NCI-H2081 (cell line): ENCODE data around the gene BST1.
"Not testable (repeated sequence)": the region's sequence is repeated elsewhere in the genome, so short reads cannot be mapped to it uniquely, and the experiment has no call there.

Experiments used
- DNase-seq, 2 experiments: peaks; one replicate each; lab custom pipeline; 2025; lab: John Stamatoyannopoulos, UW

BST1 gene

DNA sequence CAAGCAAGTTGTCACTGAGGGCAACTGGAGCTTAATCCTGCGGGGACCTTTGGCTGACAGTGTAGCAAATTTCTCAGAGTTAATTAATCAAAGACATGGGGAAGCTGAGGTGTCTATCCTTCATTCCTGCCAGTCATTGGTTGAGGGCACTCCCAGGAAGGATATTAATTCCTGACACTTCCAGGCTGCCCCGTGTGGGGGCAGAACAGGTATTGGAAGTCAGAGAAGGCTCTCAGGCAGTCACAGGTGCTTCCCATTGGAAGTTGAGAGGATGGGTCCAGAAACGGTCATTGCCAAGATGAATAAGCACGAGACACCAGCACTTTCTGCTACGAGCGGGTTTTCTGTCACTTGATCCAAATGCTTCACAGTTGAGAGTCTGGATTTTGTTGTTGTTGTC lies 46.1 kb downstream of the BST1 start:
- no peak for DNase-seq

DNA sequence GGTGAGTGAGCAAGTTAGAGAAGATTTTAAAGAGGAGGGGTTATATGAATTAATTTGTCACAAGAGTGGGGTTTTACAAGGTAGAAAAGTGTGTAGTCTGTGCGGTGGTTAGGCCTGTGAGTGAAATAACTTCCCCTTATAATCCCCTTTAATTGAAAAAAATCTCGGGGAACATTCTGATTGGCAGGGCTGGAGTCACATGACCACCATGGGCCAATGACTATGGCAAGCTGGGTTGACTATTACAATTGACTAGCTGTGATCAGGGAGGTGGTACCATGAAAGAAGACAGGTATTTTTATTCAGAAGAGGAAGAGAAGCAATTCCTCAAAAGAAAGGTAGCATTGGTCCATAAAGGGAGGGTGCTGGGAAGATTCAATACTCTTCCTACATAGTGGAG lies 48.3 kb downstream of the BST1 start:
- DNase-seq: no peak

DNA sequence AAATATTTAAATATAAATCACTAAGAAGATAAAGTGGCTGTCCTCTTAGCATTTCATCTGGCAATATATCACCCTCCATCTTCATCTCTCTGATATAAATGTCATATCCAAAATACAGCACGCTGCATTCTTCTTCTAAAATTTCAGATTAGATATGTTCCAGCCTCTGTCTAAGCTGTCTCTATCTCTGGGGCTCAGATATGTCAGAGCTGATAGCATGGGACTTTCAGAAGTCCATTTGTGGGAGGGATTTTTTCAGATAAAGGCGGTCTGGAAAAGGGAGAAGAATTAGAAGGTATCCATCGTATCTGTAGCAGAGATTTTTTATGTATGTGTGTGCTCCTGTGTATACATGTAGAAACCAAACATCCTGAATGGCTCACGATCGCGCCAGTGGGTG lies 50.2 kb downstream of the BST1 start:
- no peak for DNase-seq

DNA sequence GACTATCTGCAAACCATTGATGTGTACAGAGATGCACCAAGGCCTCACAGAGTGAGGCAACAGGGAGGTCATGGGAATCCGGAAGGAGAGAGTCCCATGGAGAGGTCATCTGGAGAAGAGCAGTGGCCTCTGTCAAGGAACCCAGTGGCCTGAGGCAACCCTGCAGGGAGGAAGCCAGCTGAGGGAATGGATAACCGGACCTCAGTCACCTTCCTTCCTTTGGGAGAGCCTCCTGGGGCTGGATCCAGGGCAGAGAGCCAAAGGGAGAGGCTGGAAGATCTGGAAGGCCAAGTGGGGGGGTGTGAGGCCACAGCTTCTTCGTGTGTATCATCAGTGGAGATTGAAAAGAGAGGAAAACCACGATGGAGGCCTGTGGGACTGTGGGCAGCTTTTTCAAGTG lies 50.9 kb downstream of the BST1 start:
- DNase-seq: no peak

DNA sequence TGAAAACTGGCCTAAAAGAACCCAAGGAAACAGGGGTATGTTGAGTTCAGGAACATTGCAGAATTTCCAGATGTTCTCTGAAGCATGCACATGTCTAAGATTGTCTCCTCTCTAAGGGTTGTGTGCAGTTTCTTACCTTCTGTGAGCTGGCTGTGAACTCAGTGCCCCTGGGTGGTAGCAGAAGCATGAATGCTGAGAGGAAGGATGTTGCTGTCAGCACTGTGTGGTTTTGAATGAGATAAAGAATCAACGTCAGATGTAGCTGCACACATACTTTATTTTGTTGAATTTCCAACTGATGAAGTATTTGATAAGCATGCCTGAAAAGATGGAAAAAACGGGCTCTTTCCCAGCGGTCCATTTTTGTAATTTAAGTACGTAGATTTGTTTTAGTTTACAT lies 51.5 kb downstream of the BST1 start:
- no peak for DNase-seq

DNA sequence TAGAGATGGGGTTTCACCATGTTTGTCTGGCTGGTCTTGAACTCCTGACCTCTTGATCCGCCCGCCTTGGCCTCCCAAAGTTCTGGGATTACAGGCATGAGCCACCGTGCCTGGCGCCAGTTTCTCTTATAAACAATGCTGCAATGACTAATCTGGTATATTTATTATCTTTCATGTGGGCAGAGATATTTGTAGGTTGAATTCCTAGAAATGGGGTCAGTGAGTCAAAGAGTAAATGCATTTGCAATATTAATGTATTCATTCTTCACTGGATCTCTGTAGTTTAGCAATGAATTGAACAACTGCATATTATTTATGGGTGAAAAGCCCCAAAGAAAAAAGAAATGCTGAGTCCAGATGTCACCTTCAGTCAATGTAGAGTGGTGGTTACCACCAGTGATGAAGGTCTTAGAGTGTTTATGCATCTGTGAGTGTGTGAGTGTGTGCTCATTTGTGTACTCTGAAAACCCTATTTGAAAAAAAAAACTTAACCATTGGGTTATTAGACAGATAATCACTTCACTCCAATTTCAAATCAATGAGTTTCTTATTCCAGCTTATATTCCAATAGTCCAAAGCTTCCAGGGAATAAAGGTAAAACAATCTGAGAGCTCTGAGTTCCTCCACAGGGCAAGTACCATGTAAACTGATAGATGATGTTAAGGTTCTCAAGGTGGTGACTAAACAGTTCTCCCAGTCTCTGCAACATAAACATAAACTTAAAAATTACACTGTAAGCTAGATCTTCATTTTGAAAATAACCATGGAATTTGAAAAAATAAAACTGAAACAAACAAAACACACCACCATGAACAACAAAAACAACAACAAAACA lies 52.7 kb downstream of the BST1 start:
- no peak for DNase-seq

DNA sequence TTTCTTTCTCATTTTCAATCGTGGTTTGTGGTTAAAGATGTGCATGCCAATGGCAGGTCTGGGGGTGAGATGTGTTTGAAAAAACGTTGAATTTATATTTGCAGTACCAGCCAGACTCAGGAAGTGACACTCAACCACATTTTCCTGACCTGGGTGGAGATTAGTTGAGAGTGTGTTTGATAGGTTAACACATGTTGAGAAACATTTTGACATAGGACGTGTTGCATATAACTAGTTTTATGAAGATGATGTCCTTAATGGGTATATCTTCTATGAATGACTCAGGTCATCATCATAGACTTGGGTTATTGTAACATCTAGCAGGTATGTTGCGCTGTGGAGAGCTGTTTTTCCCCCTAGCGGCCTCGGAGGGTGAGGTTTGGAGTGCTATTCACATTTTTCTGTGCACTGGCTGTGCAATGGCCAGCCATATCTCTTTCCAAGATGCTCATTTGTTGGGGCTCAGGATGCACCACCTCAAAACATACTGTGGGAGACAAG lies 53.5 kb downstream of the BST1 start:
- DNase-seq: no peak

DNA sequence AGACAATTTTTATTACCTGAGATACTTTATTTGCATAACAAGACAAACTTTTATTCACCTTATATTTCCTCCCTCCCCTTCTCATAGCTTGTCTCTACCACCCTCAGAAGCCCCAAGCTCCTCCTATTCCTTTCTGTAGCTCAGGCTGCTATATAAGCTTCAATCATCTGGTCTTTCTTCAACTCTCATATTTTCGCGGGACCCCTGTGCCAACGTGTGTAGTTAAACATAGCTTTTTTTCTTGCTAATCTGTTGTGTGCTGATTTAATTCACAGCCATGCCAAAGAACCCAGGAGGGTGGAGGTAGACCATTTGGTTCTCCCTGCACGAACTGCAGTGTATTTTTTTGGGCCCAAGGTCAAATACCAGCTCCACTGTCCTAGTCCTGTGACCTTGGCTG lies 54.2 kb downstream of the BST1 start:
- no peak for DNase-seq

DNA sequence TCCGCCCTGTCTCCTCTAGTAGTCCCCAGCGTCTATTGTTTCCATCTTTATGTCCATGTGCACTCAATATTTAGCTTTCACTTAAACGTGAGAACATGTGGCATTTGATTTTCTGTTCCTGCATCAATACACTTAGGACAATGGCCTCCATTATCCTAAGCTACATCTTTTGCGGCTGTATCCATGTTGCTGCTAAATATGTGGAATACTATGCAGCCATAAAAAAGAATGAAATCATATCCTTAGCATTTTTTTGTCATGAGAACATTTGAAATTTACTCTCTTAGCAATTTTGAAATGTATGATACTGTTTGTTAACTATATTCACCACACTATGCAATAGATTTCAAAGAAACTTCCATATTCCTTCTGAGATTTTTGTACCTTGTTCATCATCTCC lies 55.4 kb downstream of the BST1 start:
- DNase-seq: no peak

DNA sequence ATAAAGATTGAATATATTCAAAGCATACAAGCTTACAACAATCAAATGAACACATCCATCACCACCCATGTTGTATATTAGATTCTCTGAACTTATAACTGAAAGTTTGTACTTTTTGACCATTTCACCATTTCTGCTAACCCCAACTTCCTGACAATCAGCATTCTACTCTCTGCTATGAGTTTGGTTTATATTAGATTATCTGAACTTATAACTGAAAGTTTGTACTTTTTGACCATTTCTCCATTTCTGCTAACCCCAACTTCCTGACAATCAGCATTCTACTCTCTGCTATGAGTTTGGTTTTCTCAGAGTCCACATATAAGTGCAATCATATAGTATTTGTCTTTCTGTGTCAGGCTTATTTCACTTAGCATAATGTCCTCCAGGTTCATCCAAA lies 59.6 kb downstream of the BST1 start:
- DNase-seq: not testable (repeated sequence)

DNA sequence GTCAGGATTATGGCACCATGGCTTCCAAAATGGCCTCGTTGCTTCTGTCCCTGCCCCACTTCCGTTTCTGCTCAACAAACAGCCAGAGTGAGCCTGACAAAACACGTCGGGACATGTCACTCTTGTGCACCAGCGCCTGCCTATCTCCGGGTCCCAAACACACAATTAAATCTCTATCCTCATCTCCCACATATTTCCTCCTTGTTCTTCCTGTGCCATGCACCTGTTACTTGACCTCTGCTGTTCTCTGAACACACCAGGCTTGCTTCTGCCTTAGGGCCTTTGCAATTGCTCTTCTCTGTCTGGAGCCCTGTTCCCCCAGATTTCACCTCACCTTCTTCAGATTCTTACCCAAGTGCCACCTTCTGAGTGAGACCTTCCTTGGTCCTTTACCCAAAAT lies 62.5 kb downstream of the BST1 start:
- no peak for DNase-seq

DNA sequence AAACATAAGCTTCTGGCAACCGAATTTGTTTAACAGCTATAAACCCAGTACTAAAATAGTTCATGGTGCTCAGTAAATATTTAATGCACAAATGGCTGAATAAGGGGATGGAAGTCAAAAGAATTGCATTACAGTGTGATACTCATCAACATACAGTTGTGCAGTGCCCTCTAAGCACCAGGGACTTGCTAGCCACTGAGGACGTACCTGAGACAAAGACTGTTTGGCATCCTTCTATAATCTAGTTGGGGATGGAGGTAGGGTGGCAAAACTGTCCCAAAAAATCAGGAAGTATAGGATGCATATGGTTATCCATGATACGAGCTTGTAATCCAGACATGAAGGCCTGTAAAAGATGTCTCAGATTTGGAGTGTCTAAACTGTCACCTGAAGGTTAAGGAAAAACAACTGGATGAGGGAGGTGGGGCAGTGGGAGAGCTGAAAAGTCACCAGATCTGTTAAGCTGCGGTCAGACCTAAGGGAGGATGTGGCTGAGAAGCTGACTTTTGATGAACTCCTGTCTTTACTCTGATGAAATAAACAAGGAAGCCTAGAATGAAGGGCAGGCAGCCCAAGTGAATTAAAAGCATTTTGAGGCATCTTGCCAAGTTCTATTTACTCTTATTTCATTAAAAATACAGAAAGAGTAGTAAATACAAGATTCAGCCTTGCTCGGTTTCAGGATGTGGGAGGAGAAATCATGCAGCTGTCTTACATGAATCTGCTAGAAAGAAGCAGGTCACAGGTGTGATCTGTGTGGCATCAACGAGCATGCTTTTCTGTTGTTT lies 63.2 kb downstream of the BST1 start:
- no peak for DNase-seq

DNA sequence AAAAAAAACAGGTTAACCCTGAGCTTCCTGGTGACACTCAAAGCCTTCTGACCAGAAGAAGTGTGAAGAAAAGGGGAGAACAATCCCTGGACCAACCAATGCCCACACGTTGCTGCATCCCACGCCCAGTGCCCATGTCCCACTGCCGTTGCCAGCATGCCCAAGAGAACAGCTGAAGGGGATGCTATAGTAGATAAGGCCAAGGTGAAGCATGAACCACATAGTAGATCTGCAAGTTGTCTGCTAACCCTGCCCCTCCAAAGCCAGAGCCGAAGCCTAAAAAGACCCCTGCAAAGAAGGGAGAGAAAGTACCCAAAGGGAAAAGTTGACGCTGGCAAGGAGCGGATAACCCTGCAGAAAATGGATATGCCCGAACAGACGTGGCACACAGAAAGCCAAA lies 64.0 kb downstream of the BST1 start:
- no peak for DNase-seq

DNA sequence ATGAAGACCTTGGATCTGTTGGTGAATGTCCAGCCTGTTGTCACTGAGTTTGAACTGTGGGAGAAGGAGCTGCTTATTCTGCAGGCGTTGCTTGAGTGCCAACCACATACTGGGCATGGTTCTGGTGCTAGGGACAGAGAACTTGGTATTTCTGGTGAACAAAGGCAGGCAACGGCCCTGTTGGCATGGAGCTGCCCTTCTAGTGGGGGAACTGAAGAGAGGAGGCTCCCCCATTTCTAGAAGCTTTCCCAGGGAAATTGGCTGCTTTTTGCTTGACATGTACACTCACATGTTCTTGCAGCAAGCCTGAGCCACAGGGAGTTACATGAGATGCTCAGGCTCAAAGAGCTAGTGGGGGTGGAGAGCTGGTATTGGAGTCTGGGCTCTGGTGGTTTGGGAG lies 66.3 kb downstream of the BST1 start:
- no peak for DNase-seq

DNA sequence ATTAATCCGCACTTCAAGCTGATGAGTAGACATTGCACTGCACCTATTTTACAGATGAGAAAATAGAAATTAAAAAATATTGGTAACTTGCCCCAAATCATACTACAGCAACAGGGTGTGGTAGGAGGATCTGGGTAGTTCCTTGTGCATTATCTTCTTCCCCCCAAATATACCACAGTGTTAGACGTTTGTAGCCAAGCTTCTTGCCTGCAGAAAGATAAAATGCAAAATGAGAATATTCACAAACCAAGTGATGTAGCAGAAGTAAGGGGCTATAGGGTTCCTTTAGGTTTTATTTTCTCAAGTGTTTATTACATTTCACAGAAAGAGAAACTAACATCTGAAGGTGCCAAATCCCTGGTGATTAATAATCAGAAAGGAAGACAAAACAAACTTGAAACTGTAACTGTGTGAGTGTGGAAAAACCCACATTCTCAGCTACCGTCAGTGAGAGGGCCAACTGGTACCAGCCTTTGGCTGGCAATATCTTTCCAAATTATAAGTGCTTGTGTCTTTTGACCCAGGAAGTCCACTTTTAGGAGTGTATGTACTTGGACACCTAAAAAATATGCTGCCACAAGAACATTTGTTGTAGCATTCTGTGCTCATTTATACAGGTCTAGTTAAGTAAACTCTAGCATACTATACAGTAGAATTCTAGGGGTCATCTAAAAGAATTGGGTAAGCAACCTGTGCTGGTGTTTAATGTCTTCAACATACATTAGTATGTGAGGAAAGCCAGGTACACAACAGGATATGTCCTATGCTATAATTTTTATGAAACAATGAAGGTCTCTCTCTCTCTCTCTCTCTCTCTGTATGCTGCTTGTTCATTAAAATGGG lies 68.6 kb downstream of the BST1 start:
- no peak for DNase-seq

DNA sequence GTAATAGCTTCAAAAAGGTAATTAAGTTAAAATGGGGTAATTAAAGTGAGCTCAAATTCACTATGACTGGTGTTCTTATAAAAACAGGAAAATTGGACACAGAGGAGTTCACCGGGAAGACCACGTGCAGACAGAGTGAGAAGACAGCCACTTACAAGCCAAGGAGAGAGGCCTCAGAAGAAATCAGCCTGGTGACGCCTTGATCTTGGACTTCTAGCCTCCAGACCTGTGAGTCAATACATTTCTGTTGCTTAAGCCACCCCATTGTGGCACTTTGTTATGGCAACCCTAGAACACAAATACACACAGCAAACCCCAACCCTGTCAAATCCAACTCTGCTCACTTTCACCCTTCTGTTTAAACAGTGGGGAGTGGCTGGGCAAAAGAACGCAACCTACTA lies 71.2 kb downstream of the BST1 start:
- DNase-seq: no peak

DNA sequence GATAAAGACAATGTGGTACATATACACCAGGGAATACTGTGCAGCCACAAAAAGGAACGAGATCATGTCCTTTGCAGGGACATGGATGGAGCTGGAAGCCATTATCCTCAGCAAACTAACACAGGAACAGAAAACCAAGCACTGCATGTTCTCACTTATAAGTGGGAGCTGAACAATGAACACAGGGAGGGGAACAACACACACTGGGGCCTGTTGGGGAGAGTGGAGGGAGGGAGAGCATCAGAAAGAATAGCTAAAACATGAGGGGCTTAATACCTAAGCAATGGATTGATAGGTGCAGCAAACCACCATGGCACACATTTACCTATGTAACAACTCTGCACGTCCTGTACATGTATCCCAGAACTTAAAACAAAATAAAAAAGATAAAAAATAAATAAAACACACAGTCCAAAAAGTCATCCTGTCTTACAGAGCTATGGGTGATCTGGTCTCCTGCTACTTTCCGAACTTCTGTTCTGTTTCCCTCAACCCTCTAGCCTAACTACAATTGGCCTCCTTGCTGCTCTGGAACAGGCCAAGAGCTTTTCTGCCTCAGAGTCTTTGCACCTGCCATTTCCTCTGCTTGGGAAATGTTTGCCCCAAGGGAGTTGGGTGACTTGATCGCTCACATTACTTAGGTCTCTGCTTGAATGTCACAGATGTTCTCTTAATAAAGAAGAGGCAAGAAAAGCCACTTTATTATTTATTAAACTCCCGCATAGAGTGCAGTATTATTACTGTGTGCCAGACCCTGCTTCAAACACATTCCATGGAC lies 74.2 kb downstream of the BST1 start:
- no peak for DNase-seq

DNA sequence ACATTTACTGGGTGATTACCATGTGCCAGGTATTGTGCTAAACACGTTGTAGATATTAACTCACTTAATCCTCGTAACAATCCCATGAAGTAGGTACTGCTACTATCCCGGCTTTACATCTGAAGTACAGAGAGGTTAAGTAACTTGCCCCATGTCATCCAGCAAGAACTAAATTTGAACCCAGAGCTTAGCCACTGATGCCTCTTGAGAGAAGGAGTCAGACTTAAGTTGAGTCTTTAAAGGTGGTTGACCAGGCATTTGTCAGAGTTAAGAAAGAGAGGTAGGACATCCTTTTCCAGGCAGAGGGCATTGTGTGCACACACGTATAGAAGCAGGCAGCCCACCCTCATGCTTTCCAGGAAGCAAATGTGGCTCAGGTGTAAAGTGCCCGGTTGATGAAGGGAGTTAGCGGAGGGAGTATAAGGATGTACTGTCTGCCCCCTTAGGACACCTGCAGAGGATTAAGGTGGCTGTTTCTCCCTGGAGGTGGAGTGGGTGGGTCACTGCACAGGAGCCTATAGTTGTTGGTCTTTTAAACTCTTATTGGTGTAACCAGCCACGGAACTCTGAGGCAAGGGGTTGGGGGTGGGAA lies 74.9 kb downstream of the BST1 start:
- DNase-seq: no peak

DNA sequence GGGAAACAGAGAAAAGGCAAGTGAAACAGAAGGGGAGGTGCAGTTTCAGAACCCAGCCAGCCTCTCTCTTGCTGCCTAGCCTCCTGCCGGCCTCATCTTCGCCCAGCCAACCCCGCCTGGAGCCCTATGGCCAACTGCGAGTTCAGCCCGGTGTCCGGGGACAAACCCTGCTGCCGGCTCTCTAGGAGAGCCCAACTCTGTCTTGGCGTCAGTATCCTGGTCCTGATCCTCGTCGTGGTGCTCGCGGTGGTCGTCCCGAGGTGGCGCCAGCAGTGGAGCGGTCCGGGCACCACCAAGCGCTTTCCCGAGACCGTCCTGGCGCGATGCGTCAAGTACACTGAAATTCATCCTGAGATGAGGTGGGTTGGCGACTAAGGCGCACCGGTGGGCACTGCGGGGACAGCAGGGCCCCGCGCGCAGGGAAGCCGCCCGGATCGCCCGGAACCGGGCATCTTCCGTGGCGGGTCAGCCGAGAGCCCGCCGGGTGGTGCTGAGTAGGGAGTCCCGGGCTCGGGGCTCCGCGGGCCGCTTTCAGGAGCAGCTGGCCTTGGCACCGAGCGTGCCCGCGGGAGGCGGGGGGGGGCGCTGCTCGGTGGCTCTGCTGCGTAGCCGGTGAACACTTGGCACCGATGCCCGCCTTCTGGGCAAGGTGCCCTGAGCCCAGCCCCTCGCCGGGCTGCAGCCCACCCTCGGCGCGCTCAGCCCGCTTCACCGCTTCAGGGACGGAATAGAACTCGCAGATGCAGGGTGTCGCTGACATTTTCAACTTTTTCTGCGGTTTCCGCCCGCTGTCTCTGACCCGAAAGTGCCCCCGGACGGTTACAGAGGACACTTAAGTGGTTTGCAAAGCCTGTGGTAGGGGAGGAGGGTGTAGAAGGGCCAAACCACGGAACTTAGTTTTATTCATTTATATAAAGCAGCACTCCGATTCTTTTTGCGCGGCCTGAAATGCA lies 75.7 kb downstream of the BST1 start, which contains the start of gene CD38:
CD38 (plus strand) TSS at position 40 of the 953 bp plus-strand sequence; CDS start at position 127, 87 bp downstream.
- DNase-seq: peak; percentile 16 to 29

DNA sequence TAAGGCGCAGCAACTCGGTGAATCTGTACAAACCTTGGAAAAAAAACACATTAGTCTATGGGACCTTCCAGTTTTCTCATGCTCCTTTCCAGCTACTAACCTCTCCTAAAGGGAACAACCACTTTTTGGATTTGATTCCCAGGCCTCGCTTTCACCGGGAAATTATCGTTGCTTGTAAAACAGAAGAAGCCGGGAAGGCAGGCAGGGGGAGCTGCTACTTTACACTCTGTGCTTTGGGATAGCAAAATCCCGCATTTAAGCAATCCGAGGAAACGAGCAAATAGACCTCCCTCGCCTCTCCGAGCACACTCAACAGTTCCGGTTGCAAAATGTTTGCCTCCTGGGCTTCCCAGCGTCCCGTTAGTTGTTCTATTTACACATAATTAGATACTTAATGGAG lies 76.4 kb downstream of the BST1 start:
- DNase-seq: peak; percentile 11 to 35
